GM19023 (cell line): ENCODE measurements around the gene ZFHX3.

Experiments used
- ATAC-seq: cut with Tn5 transposase; IDR thresholded peaks from one replicate; pipeline ENCODE4 v1.9.1; 2021; ENCODE audit warnings: mild to moderate bottlenecking, moderate library complexity; ENCODE audit not compliant: unreplicated experiment

ZFHX3 gene

GRCh38 chr16:72913551-72913950 lies 134.4 kb downstream of the ZFHX3 start:
- ATAC-seq, result no peak

- no peak for ATAC-seq
Measured at GRCh38 chr16:72911971-72912370, 136.0 kb downstream of the ZFHX3 start.

GRCh38 chr16:72910875-72911274 lies 137.1 kb downstream of the ZFHX3 start:
- no peak for ATAC-seq

- ATAC-seq, result no peak
Measured at GRCh38 chr16:72910381-72910780, 137.5 kb downstream of the ZFHX3 start.

GRCh38 chr16:72909196-72909595 lies 138.7 kb downstream of the ZFHX3 start:
- no peak for ATAC-seq

GRCh38 chr16:72908362-72909167 lies 139.4 kb downstream of the ZFHX3 start:
- ATAC-seq, result no peak

GRCh38 chr16:72905581-72905980 lies 142.3 kb downstream of the ZFHX3 start:
- no peak for ATAC-seq

GRCh38 chr16:72903176-72903575 lies 144.8 kb downstream of the ZFHX3 start:
- ATAC-seq, result no peak

- ATAC-seq, result no peak
Measured at GRCh38 chr16:72902206-72902605, 145.7 kb downstream of the ZFHX3 start.

GRCh38 chr16:72901000-72901627 lies 146.8 kb downstream of the ZFHX3 start:
- no peak for ATAC-seq

- no peak for ATAC-seq
Measured at GRCh38 chr16:72898216-72898825, 149.6 kb downstream of the ZFHX3 start.

- no peak for ATAC-seq
Measured at GRCh38 chr16:72897707-72898106, 150.2 kb downstream of the ZFHX3 start.

GRCh38 chr16:72896485-72897118 lies 151.3 kb downstream of the ZFHX3 start:
- ATAC-seq, result no peak

- ATAC-seq, result no peak
Measured at GRCh38 chr16:72895951-72896350, 152.0 kb downstream of the ZFHX3 start.

GRCh38 chr16:72894293-72895151 lies 153.4 kb downstream of the ZFHX3 start:
- ATAC-seq, result no peak

- no peak for ATAC-seq
Measured at GRCh38 chr16:72891291-72892227, 156.4 kb downstream of the ZFHX3 start.

- no peak for ATAC-seq
Measured at GRCh38 chr16:72890587-72890986, 157.3 kb downstream of the ZFHX3 start.

- ATAC-seq, result no peak
Measured at GRCh38 chr16:72889616-72890582, 158.0 kb downstream of the ZFHX3 start.
